NT2/D1 (cell line): Measurements from ENCODE around the gene WRNIP1.

Experiments used
- DNase-seq: peaks from one replicate; pipeline ENCODE4 v3.0.0-alpha.2; 2011; ENCODE audit warnings: low read depth, low spot score
- H3K27me3 ChIP-seq: 2 replicates; pipeline ENCODE4 v1.6.0; 2011; ENCODE audit warnings: mild to moderate bottlenecking; ENCODE audit not compliant: insufficient read length, insufficient read depth
- H3K36me3 ChIP-seq: 2 replicates; pipeline ENCODE4 v1.6.1; 2011; ENCODE audit warnings: mild to moderate bottlenecking, low read length, mixed read lengths; ENCODE audit not compliant: insufficient read depth, insufficient read length
- H3K4me1 ChIP-seq: 2 replicates; pipeline ENCODE4 v1.5.1; 2011; ENCODE audit not compliant: insufficient read depth, insufficient read length
- H3K4me3 ChIP-seq: 2 replicates; pipeline ENCODE4 v1.5.1; 2011; ENCODE audit warnings: low read depth; ENCODE audit not compliant: insufficient read length
- H3K9ac ChIP-seq: 2 replicates; pipeline ENCODE4 v1.6.0; 2011; ENCODE audit warnings: low read depth; ENCODE audit not compliant: insufficient read length
- H3K9me3 ChIP-seq: 2 replicates; pipeline ENCODE4 v1.5.1; 2011; ENCODE audit warnings: mild to moderate bottlenecking, low read length; ENCODE audit not compliant: insufficient read depth
- SUZ12 ChIP-seq: IDR thresholded peaks from 2 replicates; pipeline ENCODE4 v1.6.1; 2011; ENCODE audit not compliant: insufficient read length, insufficient read depth; ENCODE audit errors: extremely low read depth
- YY1 ChIP-seq: IDR thresholded peaks from 2 replicates; pipeline ENCODE4 v1.6.1; 2011; ENCODE audit not compliant: insufficient read length, insufficient read depth
- ZNF274 ChIP-seq: IDR thresholded peaks from 2 replicates; pipeline ENCODE4 v1.6.1; 2011; ENCODE audit warnings: mild to moderate bottlenecking, low read depth, low read length

WRNIP1 gene

DNA sequence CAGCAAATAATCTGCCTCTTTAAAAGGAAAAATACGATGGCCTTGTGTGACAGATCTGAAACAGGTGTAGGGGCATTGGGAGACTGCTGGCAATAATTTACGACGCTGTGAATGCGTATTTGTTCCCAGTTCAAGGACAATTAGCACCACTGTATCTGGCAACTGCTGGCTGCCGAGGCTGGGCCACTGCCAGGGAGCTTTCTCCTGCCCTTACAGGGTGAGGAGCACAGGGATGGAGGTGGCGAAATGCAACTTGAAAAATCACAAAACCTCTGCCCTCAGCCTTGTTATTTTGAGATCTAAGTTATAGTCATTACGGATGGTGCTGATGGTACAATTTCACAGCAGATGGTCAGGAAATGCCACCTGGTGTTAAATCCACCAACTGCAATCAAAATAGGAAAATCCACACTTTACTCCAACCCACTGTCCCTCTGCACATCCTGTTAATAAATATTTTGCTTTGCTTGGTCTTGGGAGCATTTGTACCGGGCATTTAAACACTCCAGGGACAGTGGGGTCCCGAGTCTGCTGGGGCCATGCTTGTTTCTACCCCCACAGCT is 20.9 kb upstream of the WRNIP1 start:
- no peak overlapping the region for H3K9ac ChIP-seq
- TF ChIP-seq ZNF274 = no peak
- H3K27me3 ChIP-seq = no peaks in the 10 kb centered on the region
- no peaks in the 10 kb centered on the region for H3K36me3 ChIP-seq
- no peaks in the 10 kb centered on the region for H3K9me3 ChIP-seq
- no peak overlapping the region for H3K4me3 ChIP-seq
- H3K4me1 ChIP-seq = no peaks in the 10 kb centered on the region
- no peak for DNase-seq

DNA sequence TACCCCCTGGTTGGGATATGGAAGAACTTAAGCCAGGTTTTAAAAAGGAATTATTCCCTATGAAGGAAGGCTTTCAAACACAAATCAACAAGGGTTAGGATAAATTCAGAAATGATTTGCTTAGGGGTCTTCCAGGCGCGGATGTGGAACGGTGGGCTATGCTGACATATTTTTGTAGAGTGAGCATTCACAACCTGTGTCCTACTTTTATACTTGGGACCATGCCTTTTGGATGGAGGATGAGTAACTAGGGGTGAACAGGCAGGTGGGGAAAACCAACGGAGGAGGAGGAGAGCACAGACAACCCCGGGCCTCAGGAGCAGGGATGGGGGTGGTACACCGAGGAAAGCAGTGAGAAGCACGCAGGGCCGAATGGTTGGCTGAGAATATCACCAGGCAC is 20.4 kb upstream of the WRNIP1 start:
- no peaks in the 10 kb centered on the region for H3K36me3 ChIP-seq
- TF ChIP-seq SUZ12 (no peak), ZNF274 (no peak), YY1 (no peak)
- H3K9ac ChIP-seq = no peak overlapping the region
- H3K4me1 ChIP-seq = no peaks in the 10 kb centered on the region
- no peak for DNase-seq
- no peaks in the 10 kb centered on the region for H3K27me3 ChIP-seq
- H3K9me3 ChIP-seq = no peaks in the 10 kb centered on the region
- H3K4me3 ChIP-seq = no peak overlapping the region

DNA sequence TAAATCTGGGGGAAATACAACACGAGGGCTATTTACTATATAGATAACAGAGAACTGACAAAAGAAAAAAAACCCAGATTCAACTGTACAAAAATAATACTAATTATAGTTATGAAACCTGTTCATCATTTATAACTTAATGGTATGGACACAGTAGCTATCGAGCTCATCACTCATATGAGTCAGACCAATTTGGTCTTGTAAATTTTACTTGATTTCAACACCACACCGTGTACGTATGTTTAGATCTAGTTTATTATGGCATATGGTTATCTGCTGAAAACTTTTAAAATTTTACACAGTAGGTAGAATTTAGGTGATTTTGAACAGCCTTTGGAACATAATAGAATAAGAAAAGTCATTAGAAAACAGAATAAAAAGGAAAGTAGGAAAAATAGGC is 19.9 kb upstream of the WRNIP1 start:
- Histone ChIP-seq H3K4me3 (no peak overlapping the region), H3K9me3 (no peaks in the 10 kb centered on the region), H3K36me3 (no peaks in the 10 kb centered on the region), H3K4me1 (no peaks in the 10 kb centered on the region), H3K27me3 (no peaks in the 10 kb centered on the region), H3K9ac (no peak overlapping the region)
- no peak for TF ChIP-seq SUZ12
- no peak for TF ChIP-seq ZNF274
- no peak for TF ChIP-seq YY1
- DNase-seq = no peak

DNA sequence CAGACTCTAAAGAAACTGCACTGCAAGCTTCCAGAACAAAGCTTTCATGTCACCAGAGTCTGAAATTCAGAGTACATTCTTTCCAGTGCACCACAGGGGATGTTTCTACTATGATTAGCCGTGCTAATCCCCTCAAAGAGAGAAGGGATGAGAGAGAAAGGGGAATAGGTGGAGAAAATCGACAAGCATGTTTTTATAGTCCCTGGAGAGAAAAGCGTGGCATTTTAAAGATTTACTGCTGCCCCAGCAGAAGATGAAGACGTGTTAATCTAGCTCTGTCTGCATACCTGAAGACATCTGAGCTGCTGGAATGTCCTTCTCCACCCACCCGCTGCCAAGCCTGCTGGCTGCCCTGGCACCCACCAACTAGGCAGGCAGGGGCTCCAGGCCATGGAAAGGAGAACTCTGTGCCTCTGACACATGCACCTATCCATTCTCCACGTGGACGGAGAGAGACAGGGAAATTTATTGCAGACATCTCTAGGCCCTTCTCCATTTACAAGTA is 18.6 kb upstream of the WRNIP1 start:
- no peak overlapping the region for H3K4me3 ChIP-seq
- no peak for DNase-seq
- no peak overlapping the region for H3K9ac ChIP-seq
- H3K36me3 ChIP-seq = no peaks in the 10 kb centered on the region
- no peaks in the 10 kb centered on the region for H3K9me3 ChIP-seq
- H3K4me1 ChIP-seq = no peaks in the 10 kb centered on the region
- no peaks in the 10 kb centered on the region for H3K27me3 ChIP-seq
- TF ChIP-seq SUZ12 (no peak), YY1 (no peak), ZNF274 (no peak)

DNA sequence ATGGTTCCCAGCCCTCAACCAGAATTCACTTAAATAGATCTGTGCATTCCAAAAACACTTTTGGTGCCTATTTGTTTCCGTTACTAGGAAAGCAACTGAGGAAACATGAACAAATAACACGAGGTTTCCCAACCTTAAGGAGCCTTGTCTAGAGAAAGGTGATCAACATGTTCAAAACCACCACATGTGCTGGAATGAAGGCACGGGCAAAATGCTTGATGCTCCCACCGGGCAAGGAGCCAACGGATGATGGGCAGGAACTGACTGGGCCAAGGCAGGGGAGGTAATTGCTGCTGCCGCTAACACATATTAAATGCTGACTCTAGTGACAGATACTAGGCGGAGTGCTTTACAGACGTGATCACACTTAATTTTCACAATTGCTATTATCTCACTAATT is 17.0 kb upstream of the WRNIP1 start:
- Histone ChIP-seq H3K9ac (no peak overlapping the region), H3K9me3 (no peaks in the 10 kb centered on the region), H3K4me1 (no peaks in the 10 kb centered on the region), H3K27me3 (no peaks in the 10 kb centered on the region), H3K36me3 (no peaks in the 10 kb centered on the region), H3K4me3 (no peak overlapping the region)
- DNase-seq = no peak
- TF ChIP-seq YY1 (no peak), ZNF274 (no peak), SUZ12 (no peak)

DNA sequence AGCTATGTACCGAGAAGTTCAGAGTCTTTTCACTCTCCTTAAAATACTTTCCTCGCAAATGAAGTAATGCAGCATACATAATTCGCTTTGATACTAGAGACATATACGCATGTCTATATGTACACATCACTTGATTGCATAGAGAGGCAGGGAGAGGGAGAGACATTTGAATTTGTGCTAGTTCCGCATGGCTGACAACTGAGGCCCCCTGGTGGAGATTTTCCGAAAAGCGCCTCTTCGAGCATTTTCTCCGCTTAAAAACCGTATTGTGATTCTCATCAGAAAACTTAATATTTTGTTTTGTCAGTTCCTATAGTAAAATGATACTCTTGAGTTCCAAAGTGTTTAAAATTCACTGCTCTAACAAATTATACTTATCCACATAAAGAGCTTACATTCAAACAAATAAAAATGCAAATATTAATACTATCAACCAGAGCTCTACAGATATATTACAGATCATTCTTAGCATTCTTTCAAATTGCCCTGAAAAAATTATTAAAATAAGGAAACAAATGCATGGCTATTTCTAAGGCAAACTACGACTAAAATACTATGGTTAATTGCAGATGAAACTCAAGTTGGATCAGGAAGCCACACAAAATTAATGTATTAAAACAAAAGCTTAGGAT is 15.1 kb upstream of the WRNIP1 start:
- no peak for TF ChIP-seq ZNF274
- no peak for TF ChIP-seq SUZ12
- TF ChIP-seq YY1 = no peak
- Histone ChIP-seq H3K27me3 (no peaks in the 10 kb centered on the region), H3K36me3 (no peaks in the 10 kb centered on the region), H3K4me3 (no peak overlapping the region), H3K4me1 (no peaks in the 10 kb centered on the region), H3K9ac (no peak overlapping the region), H3K9me3 (no peaks in the 10 kb centered on the region)
- no peak for DNase-seq

DNA sequence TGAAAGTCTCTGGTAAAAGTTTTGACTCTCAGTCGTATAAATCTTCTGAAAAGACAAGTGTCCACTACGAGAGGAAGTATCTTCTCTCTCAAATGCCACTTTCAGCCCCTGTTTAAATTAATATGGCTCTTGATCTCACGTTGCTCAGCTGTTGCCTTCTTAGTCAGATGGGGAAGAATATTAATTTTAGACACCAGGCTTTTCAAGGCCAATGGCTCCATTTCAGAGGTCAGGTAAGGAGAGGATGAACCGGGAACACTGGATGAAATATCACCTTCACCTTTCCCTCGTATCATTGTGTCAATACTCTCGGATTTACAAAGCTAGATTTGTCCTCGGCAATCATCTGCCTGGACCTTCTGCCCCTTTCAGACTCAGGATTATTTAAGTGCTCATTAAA is 14.4 kb upstream of the WRNIP1 start, which contains the start of gene MYLK4:
MYLK4 (minus strand) TSS at position 91 of the 400 bp plus-strand sequence. CDS start 1,628 bp downstream, outside the sequence.
- Histone ChIP-seq H3K36me3 (no peaks in the 10 kb centered on the region), H3K9me3 (no peaks in the 10 kb centered on the region), H3K27me3 (no peaks in the 10 kb centered on the region), H3K4me1 (no peaks in the 10 kb centered on the region), H3K9ac (no peak within 1 kb of the TSS), H3K4me3 (no peak within 1 kb of the TSS)
- no peak for DNase-seq
- TF ChIP-seq SUZ12 (no peak), YY1 (no peak), ZNF274 (no peak)
